PC-9 (cell line): ENCODE data around the gene EPHB2. TPM values are rescaled to one million over a fixed set of nuclear protein-coding genes. Genes with fewer than 3 reads are reported as not detected.

Experiments
- BruUV-seq: library from RNA; stranded (reverse); fragments of 400-500 nt; replicated peaks from 2 replicates; lab custom pipeline; 2021; lab: Mats Ljungman, UMichigan
- CTCF ChIA-PET: fragments of 300-600 bp; sonication (Branson Sonifier 250); formaldehyde crosslinking; loops from one replicate; lab custom pipeline; 2022; ENCODE audit warnings: antibody characterized with exemption; lab: Charles Lee
- POLR2A ChIA-PET: fragments of 300-600 bp; sonication (Branson Sonifier 250); formaldehyde crosslinking; loops from one replicate; lab custom pipeline; 2022; ENCODE audit warnings: antibody characterized with exemption; ENCODE audit not compliant: unreplicated experiment; lab: Charles Lee
- DNase-seq, 2 experiments: peaks; one replicate each; pipeline versions ENCODE4 v3.0.0 to v3.0.0-alpha.2; 2015 to 2022; ENCODE audit warnings: mixed read lengths in 1 of 2
- H2AFZ ChIP-seq: fragments of 200-600 bp; sonication (generic); 2 replicates; pipeline ENCODE4 v1.8.1; 2017; ENCODE audit warnings: antibody characterized with exemption
- H3F3A ChIP-seq: fragments of 200-600 bp; sonication (generic); 2 replicates; pipeline ENCODE4 v1.8.1; 2017; ENCODE audit warnings: antibody characterized with exemption, mild to moderate bottlenecking, low read depth; ENCODE audit not compliant: insufficient read depth
- H3K27ac ChIP-seq: fragments of 200-600 bp; sonication (generic); 2 replicates; pipeline ENCODE4 v1.6.1; 2016; ENCODE audit warnings: mixed run types
- H3K27me3 ChIP-seq: fragments of 200-600 bp; sonication (generic); 2 replicates; pipeline ENCODE4 v1.6.1; 2016; ENCODE audit warnings: low read depth, mixed run types; ENCODE audit not compliant: insufficient read depth
- H3K36me3 ChIP-seq: fragments of 200-600 bp; sonication (generic); 2 replicates; pipeline ENCODE4 v1.6.1; 2016; ENCODE audit warnings: low read depth, mixed run types
- H3K4me1 ChIP-seq: fragments of 200-600 bp; sonication (generic); replicated peaks from 2 replicates; pipeline ENCODE4 v1.6.1; 2016; ENCODE audit warnings: mixed run types; ENCODE audit not compliant: insufficient read depth
- H3K4me2 ChIP-seq: fragments of 200-600 bp; sonication (generic); 2 replicates; pipeline ENCODE4 v1.6.1; 2017; ENCODE audit warnings: mixed run types
- H3K4me3 ChIP-seq: fragments of 200-600 bp; sonication (generic); 2 replicates; pipeline ENCODE4 v1.6.1; 2016; ENCODE audit warnings: mixed run types
- H3K79me2 ChIP-seq: fragments of 200-600 bp; sonication (generic); 2 replicates; pipeline ENCODE4 v1.6.1; 2017; ENCODE audit warnings: low read depth, mixed run types
- H3K9me2 ChIP-seq: fragments of 200-600 bp; sonication (generic); 2 replicates; pipeline ENCODE4 v1.8.1; 2017; ENCODE audit warnings: mild to moderate bottlenecking; ENCODE audit not compliant: insufficient read depth
- H3K9me3 ChIP-seq: fragments of 200-600 bp; sonication (generic); 2 replicates; pipeline ENCODE4 v1.8.1; 2016; ENCODE audit warnings: low read depth; ENCODE audit not compliant: insufficient read depth
- H4K20me1 ChIP-seq: fragments of 200-600 bp; sonication (generic); 2 replicates; pipeline ENCODE4 v1.8.1; 2017; ENCODE audit not compliant: insufficient read depth
- EZH2 ChIP-seq: fragments of 200-600 bp; sonication (generic); IDR thresholded peaks from 2 replicates; pipeline ENCODE4 v1.8.0; 2017; ENCODE audit warnings: antibody characterized with exemption, low read depth
- intact Hi-C: fragments of 100-400 bp; cut with micrococcal nuclease; formaldehyde crosslinking; loops from one replicate; pipeline ENCODE4 v1.10.0; 2022; ENCODE audit not compliant: unreplicated experiment
- total RNA-seq: library from RNA; stranded (reverse); gene quantifications from 2 replicates; pipeline ENCODE4 v1.2.3, GENCODE V29; 2021
- TF ChIP-seq, protein P1 (sequence below): fragments of 200-600 bp; sonication (generic); conservative IDR thresholded peaks from 2 replicates; pipeline ENCODE4 v1.6.1; 2017; ENCODE audit warnings: mixed run types, antibody characterized with exemption, mild to moderate bottlenecking, moderate library complexity

Gene EPHB2
- total RNA-seq, 1 experiment from 2014 or later, result 26.7 TPM

DNA sequence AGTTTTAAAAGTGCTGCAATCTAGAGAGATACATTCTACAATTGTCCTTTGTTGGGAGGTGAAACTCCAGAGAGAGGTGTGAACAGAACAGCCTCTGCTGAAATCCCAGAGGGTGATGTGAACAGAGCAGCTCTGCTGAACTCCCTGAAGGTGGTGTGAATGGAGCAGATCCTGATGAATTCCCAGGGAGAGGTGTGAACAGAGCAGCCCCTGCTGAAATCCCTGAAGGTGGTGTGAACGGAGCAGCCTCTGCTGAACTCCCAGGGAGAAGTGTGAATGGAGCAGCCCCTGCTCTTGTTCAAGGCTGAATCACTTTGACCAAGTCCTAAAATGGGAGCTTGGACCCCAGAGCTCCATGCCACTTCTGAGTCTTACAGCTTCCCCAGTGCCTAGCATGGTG lies 167.3 kb downstream of the EPHB2 start:
- no peaks in the 10 kb centered on the region for H3K27me3 ChIP-seq
- H3K27ac ChIP-seq, result no peak overlapping the region
- DNase-seq, result no peak
- CTCF ChIA-PET, result no interaction called here
- no peaks in the 10 kb centered on the region for H3K36me3 ChIP-seq
- H3K4me2 ChIP-seq, result no peak overlapping the region
- H2AFZ ChIP-seq, result no peak overlapping the region
- intact Hi-C loops, result no loop called here
- TF ChIP-seq EZH2, result no peak
- TF ChIP-seq, protein P1, sequence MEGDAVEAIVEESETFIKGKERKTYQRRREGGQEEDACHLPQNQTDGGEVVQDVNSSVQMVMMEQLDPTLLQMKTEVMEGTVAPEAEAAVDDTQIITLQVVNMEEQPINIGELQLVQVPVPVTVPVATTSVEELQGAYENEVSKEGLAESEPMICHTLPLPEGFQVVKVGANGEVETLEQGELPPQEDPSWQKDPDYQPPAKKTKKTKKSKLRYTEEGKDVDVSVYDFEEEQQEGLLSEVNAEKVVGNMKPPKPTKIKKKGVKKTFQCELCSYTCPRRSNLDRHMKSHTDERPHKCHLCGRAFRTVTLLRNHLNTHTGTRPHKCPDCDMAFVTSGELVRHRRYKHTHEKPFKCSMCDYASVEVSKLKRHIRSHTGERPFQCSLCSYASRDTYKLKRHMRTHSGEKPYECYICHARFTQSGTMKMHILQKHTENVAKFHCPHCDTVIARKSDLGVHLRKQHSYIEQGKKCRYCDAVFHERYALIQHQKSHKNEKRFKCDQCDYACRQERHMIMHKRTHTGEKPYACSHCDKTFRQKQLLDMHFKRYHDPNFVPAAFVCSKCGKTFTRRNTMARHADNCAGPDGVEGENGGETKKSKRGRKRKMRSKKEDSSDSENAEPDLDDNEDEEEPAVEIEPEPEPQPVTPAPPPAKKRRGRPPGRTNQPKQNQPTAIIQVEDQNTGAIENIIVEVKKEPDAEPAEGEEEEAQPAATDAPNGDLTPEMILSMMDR, result no peak
- no peaks in the 10 kb centered on the region for H3K79me2 ChIP-seq
- no peak overlapping the region for H3K4me3 ChIP-seq
- BruUV-seq, result no TSS peak
- POLR2A ChIA-PET, result no interaction called here
- no peaks in the 10 kb centered on the region for H3K9me3 ChIP-seq
- no peaks in the 10 kb centered on the region for H3K4me1 ChIP-seq
- no peaks in the 10 kb centered on the region for H3F3A ChIP-seq
- H4K20me1 ChIP-seq, result no peaks in the 10 kb centered on the region
- no peaks in the 10 kb centered on the region for H3K9me2 ChIP-seq

DNA sequence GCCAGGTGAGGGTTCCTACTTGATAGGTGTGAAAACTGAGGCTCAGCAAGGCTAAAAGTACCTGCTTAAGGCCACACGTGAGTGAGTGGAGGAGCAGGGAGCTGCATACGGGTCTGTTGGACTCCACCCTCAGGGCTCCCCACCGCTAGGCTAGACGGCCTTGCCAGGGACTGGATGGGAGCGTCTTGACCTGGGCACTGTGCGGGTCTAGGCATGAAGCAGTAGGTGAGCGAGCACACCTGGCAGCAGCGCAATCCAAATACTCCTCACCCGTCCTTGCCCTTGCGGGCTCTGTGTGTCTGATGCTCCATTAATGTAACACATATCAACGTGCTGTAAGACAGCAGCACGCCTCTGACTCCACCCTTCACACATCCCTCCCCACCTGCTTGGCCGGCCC lies 168.0 kb downstream of the EPHB2 start:
- ChIA-PET CTCF (no interaction called here), POLR2A (no interaction called here)
- Histone ChIP-seq H3K79me2 (no peaks in the 10 kb centered on the region), H3K9me2 (no peaks in the 10 kb centered on the region), H3F3A (no peaks in the 10 kb centered on the region), H3K9me3 (no peaks in the 10 kb centered on the region), H3K27me3 (no peaks in the 10 kb centered on the region), H3K4me3 (no peak overlapping the region), H3K4me2 (no peak overlapping the region), H3K36me3 (no peaks in the 10 kb centered on the region), H3K27ac (no peak overlapping the region), H2AFZ (no peak overlapping the region), H4K20me1 (no peaks in the 10 kb centered on the region), H3K4me1 (no peaks in the 10 kb centered on the region)
- no peak for TF ChIP-seq EZH2
- TF ChIP-seq, protein P1, result no peak
- BruUV-seq, result no TSS peak
- intact Hi-C loops, result no loop called here
- DNase-seq, result no peak

DNA sequence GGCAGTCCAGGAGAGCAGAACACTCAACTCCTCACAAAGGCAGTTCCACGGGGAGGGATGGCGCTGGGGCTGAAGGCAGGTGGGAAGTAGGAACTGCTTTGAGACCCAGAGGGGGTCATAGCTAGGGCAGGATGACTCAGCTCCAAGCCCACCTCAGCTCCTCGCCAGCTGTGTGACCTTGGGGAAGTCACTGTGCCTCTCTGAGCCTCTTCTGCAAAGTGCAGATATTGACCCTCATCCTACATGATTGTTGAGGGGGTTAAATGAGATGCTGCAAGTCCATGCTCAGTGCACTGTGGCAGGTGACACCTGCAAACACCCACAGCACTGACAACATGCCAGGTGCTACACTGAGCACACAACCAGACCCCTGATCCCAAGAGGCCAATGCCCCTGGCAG lies 168.8 kb downstream of the EPHB2 start:
- CTCF ChIA-PET, result no interaction called here
- no peak overlapping the region for H3K27ac ChIP-seq
- H3K4me2 ChIP-seq, result no peak overlapping the region
- DNase-seq, result no peak
- H3K27me3 ChIP-seq, result no peaks in the 10 kb centered on the region
- no peaks in the 10 kb centered on the region for H4K20me1 ChIP-seq
- H3F3A ChIP-seq, result no peaks in the 10 kb centered on the region
- no peaks in the 10 kb centered on the region for H3K9me3 ChIP-seq
- no peaks in the 10 kb centered on the region for H3K4me1 ChIP-seq
- H3K9me2 ChIP-seq, result no peaks in the 10 kb centered on the region
- intact Hi-C loops, result no loop called here
- POLR2A ChIA-PET, result interaction anchor here (0.6 kb wide), 1 partner anchor 1286 kb away, joined by 6 read pairs; no protein-coding TSS in a partner anchor
- H3K4me3 ChIP-seq, result no peak overlapping the region
- BruUV-seq, result no TSS peak
- no peaks in the 10 kb centered on the region for H3K36me3 ChIP-seq
- H2AFZ ChIP-seq, result no peak overlapping the region
- TF ChIP-seq EZH2, result no peak
- TF ChIP-seq, protein P1, result no peak
- H3K79me2 ChIP-seq, result no peaks in the 10 kb centered on the region
